ENCODE results near the gene NTN1.

NTN1 gene

GRCh38 chr17:9206741-9207332 is 185.5 kb downstream of the NTN1 start:
- DNase-seq (ENCODE audit: extremely low spot score, insufficient read length, low read depth), result no peak
- FAIRE-seq, result no peak

DNA sequence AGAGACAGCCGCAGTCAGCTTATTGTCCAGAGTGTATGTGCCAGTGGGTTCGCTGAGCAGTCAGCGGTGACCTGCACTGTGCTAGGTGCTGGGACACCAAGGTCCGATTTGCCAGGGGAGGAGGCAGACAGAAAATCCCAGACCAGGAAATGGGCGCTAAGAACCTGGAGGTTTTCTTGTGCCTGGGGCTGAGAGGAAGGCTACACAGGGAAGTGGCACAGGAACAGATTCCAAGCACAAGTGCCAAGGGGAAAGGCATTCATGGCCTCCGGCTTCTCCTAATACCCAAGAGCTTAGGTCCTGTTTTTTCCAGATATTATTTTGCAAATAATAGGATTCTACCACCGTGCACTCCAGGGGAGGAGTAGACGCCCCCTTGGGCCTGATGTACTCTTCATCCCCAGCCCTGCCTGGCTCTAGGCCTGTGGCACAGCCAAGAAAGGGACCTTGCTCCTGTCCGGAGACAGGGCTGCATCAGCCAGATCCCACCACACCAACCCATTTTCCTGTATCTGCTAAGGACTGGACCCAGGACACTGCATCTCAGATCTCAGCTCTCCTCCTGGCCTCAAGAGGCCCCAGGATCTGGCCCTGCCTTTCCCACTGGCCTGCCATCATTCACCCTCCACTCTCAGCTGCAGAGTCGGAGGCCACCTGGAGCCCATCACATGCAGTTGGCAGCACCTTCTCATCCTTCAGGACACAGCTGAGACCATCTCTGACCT is 187.2 kb downstream of the NTN1 start:
- no peak for DNase-seq (ENCODE audit: extremely low spot score, insufficient read length, low read depth)

GRCh38 chr17:9209347-9209746 is 188.0 kb downstream of the NTN1 start:
- FAIRE-seq (no peak), DNase-seq (ENCODE audit: extremely low spot score, insufficient read length, low read depth) (no peak)

More for the DNA sequence above, 187.2 kb downstream of the NTN1 start:
- FAIRE-seq, result no peak

DNA sequence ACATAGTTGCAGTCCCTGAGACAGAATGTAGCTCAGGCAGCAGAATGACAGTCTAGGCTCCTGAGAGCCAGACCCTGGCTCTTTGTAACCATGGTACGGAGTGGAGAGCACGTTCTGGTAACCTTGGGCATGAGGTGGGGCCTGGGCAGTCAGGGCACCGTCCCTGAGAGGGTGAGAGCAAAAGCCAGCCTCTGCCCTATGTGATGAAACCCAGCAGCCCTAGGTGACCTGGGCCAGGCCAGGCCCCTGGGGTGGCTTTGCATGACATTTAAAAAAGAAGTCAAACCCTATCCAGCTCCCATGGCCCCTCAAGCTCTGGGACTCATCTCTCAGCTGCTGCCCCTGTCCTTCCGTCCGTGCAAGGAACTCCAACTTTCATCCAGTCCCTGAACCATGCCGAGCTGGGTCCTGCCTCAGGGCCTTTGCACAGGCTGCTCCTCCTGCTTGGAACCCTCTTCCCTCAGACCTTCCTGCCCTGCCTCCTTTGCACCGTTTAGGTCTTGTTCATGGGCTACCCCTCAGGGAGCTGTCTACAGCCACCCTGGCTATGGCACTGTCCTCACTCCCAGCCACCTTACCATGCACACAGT is 188.6 kb downstream of the NTN1 start:
- no peak for FAIRE-seq
- no peak for DNase-seq (ENCODE audit: extremely low spot score, insufficient read length, low read depth)

DNA sequence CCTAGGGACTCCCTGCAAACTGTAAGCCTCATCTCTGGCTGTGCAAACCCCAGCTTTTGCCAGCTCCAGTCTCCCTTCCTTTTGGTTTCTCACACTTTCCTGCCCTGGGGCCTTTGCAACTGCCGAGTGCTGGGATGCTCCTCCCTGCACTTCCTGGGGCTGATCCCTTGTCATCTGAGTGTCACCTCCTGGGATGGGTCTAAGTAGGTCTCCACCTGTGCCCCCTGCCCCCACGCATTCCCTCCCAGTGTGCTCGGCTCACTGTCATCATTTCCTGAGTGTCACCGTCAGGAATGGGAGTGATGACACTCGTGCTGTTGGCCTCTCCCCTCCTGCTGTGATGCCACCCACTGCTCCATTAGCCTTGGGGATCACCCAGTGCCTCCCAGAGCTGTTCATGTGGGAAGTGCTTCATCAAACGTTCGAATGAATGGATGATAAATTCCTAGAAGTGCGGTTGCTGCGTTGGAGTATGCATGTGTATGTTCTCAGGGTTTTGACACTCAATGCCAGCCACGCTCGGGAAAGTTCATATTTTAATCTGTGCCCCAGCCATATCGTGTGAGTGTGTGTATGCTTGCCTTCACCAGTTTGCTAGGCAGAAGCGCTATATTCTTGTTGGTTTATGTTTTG is 189.9 kb downstream of the NTN1 start:
- no peak for FAIRE-seq
- no peak for DNase-seq (ENCODE audit: extremely low spot score, insufficient read length, low read depth)

- FAIRE-seq, result no peak
- no peak for DNase-seq (ENCODE audit: extremely low spot score, insufficient read length, low read depth)
Observed at GRCh38 chr17:9212376-9213302, 191.3 kb downstream of the NTN1 start.

DNA sequence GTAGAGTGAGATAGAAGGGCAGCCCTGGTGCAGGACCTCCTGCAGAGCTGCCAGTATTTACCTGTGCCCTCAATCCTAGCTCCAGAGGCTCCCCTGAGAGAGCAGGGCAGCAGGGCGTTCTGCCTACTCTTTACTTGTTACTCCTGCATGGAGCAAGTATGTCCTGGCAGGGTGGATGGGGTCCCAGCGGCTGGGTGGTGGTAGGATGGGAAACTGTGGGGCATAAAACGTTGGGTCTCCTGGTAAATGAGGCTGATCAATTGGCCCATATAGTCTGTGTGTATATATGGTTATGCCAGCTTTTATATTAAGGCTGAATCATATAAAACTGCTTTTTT is 192.0 kb downstream of the NTN1 start:
- DNase-seq (ENCODE audit: extremely low spot score, insufficient read length, low read depth) (no peak), FAIRE-seq (no peak)

- FAIRE-seq (no peak), DNase-seq (ENCODE audit: extremely low spot score, insufficient read length, low read depth) (no peak)
Observed at GRCh38 chr17:9215465-9215864, 194.2 kb downstream of the NTN1 start.

- no peak for FAIRE-seq
Observed at GRCh38 chr17:9217151-9218056, 196.1 kb downstream of the NTN1 start.

DNA sequence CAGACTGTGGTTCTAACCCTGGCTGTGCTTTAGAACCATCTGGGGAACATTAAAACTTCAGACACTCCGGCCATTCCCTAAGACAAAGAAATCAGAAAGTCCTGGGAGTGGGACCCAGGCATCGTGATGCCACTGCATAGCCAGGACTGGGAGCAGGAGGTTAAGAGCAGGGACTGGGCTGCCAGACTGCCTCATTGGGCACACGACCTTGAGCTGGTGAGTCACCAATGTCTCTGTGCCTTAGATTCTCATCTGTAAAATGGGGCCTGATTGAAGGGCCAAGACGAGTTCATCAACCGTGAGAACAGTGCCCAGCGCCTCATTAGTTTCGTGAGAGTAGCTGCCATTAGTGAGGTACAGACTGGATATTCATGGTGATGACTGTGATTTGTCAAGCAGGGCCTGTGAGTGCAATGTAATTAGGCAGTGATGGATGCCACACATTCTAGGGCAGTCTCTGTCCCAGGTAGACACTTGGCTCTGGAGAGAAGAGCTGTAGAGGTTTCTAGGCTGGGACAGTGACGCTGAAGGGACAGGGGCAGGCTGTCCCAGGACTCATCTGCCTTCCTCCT is 196.8 kb downstream of the NTN1 start:
- FAIRE-seq, result no peak
- DNase-seq (ENCODE audit: extremely low spot score, insufficient read length, low read depth), result no peak

More at GRCh38 chr17:9217151-9218056, 196.1 kb downstream of the NTN1 start:
- no peak for DNase-seq (ENCODE audit: extremely low spot score, insufficient read length, low read depth)

DNA sequence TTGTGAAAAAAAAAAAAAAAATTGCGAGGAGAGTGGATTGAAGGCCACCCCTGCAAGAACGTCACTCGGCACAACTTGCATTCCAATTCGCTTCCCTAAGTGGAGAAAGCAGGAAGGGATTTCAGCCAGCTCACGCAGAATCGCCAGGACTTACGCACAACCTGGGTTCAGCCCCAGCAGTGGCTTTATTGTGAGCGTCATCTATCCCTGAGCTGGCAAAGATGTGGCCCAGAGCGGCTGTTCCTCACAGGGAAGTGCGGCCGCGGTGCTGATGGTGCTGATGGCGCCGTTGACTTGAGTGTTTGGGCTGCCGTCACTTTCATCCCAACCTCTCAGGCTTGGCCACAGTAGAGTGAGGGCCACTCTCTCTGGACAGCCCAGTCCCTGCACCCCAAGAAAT is 197.6 kb downstream of the NTN1 start:
- FAIRE-seq (no peak), DNase-seq (ENCODE audit: extremely low spot score, insufficient read length, low read depth) (no peak)

DNA sequence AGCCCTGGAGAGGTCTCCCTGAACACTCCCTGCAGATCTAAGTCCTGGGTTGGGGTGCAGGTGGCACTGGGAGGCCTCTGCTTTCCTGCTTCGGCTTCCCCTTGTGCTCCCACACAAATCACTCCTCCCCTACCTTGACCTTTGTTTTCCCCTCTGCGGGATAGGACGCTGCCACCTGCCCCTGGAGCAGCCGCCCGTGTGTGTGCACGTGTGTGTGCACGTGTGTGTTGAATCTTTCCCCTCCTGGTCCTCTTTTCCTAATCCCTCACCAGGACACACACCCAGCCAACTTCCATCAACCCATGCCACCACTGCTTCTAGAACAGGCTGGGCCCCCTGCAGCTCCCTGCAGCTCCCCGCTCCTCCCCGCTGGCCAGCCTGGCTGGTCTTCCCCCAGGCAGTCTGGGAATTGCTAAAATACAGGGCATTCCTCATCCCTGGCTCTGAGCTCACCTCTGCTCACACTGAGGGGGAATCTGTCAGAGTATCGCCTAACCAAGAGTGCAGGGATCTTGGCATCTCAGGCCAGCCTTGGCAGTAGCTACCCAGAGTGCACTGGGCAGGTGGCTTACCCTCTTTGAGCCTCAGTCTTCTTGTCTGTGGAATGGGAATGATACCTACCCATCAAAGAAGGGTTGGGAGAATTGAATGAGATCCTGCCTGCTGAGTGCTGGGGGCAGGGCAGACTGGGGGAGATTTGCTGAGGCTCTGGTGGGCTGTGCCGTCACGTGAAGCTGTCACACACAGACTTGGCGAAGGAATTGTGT is 198.5 kb downstream of the NTN1 start:
- DNase-seq (ENCODE audit: extremely low spot score, insufficient read length, low read depth) (no peak), FAIRE-seq (no peak)

- DNase-seq (ENCODE audit: extremely low spot score, insufficient read length, low read depth) (no peak), FAIRE-seq (no peak)
Observed at GRCh38 chr17:9220398-9221146, 199.3 kb downstream of the NTN1 start.

GRCh38 chr17:9221147-9221921 is 200.0 kb downstream of the NTN1 start:
- DNase-seq (ENCODE audit: extremely low spot score, insufficient read length, low read depth) (no peak), FAIRE-seq (no peak)

DNA sequence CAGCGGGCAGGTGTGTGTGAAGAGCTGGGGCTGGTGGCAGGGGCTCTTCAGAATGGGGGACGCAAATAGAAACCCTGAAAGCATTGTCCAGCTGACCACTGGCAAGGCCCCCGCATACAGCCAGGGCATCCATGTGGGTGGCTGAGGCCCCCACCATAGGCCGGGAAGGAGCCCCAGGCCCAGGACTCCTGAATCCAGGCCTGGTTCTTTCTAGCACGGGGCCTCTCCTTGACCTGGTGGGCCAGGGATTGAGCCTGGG is 200.5 kb downstream of the NTN1 start:
- DNase-seq (ENCODE audit: extremely low spot score, insufficient read length, low read depth) (no peak), FAIRE-seq (no peak)

DNA sequence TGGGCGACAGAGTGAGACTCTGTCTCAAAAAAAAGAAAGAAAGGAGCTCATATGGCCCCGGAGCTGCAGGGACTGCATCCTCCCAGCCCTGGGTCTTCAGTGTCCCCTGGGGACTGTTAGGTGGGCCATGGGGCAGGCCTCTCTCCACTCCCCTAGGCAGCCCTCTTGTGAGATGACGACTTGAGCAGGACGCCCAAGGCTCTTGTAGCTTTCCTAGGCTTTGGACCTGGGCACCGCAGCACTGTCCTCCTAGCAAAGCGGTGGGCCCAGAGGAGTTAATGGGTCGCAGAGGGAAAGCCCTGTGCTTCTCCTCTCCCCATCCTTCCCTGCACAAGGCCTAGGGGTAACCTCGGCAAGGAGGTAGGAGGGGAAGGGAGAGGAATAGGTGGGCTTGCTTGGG is 202.2 kb downstream of the NTN1 start:
- DNase-seq (ENCODE audit: extremely low spot score, insufficient read length, low read depth) (no peak), FAIRE-seq (no peak)

DNA sequence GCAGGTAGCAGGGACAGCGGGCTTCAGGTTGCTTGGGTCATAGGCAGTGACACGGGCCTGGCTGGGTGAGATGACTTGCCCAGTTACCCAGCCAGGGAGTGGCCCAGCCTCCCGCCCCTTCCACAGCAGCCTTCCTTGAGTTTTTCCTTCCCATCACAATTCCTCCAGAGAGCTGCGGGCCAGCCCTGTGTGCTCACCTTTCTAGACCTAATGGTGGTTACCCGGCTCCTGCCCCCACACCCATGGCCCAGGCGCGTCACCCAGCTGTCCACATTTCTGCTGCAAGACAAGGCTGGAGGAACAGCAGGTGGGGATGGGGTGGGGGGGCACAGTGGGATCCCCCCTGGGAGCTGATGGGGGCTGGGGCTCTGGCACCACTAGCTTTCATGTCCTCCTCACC is 203.2 kb downstream of the NTN1 start:
- FAIRE-seq (no peak), DNase-seq (ENCODE audit: extremely low spot score, insufficient read length, low read depth) (no peak)
